GM12891 (cell line): ENCODE measurements around the gene SIRT2.

Experiments
- PAX5 ChIP-seq: IDR thresholded peaks from 2 replicates; pipeline ENCODE4 v1.6.1; 2011; ENCODE audit warnings: low read length, moderate library complexity, mild to moderate bottlenecking; ENCODE audit not compliant: insufficient read depth, severe bottlenecking
- POLR2A ChIP-seq: IDR thresholded peaks from 2 replicates; pipeline ENCODE4 v1.6.1; 2011; ENCODE audit warnings: low read depth, low read length, control low read depth
- TAF1 ChIP-seq: IDR thresholded peaks from 2 replicates; pipeline ENCODE4 v1.6.1; 2011; ENCODE audit warnings: low read depth, low read length, control low read depth

GRCh38 chr19:38849860-38850435, 49.5 kb downstream of the SIRT2 start, which contains the start of gene HNRNPL:
- TF ChIP-seq POLR2A: no peak; the same call in none of the 2 replicates
- TF ChIP-seq TAF1: peak; percentile 72
- TF ChIP-seq PAX5: no peak
